ENCODE measurements around the gene LDLRAD3. TPM values are rescaled to one million over a fixed set of nuclear protein-coding genes. Genes with fewer than 3 reads are reported as not detected.

LDLRAD3 gene
- total RNA-seq, 2 experiments from 2014 or later: not detected

- Histone ChIP-seq H3K27ac (ENCODE audit: low read depth, low read length, poor library complexity, severe bottlenecking) (no peak overlapping the region), H3K9me2 (ENCODE audit: insufficient read depth, low read length) (no peaks in the 10 kb centered on the region), H3K36me3 (ENCODE audit: insufficient read depth, low read length) (no peaks in the 10 kb centered on the region), H2AFZ (ENCODE audit: low read length) (no peak overlapping the region), H3K9me3 (ENCODE audit: low read length) (no peaks in the 10 kb centered on the region), H3K4me3 (ENCODE audit: low read depth, low read length, poor library complexity, severe bottlenecking) (no peak overlapping the region), H3K79me2 (ENCODE audit: insufficient read depth, low read depth, low read length) (no peaks in the 10 kb centered on the region), H3K4me2 (ENCODE audit: low read length) (no peak overlapping the region), H4K20me1 (ENCODE audit: insufficient read depth, low read length) (no peaks in the 10 kb centered on the region), H3K4me1 (ENCODE audit: insufficient read depth, low read length, poor library complexity, severe bottlenecking) (no peaks in the 10 kb centered on the region)
- DNase-seq (ENCODE audit: low spot score): no peak
- POLR2A ChIA-PET: no interaction called here
- intact Hi-C loops (cut with micrococcal nuclease; ENCODE audit: unreplicated experiment): no loop called here
- no peak for TF ChIP-seq EZH2phosphoT487 (IDR thresholded peaks at IDR 0.05; ENCODE audit: borderline replicate concordance, low read depth, low read length)
- TF ChIP-seq, protein P1, sequence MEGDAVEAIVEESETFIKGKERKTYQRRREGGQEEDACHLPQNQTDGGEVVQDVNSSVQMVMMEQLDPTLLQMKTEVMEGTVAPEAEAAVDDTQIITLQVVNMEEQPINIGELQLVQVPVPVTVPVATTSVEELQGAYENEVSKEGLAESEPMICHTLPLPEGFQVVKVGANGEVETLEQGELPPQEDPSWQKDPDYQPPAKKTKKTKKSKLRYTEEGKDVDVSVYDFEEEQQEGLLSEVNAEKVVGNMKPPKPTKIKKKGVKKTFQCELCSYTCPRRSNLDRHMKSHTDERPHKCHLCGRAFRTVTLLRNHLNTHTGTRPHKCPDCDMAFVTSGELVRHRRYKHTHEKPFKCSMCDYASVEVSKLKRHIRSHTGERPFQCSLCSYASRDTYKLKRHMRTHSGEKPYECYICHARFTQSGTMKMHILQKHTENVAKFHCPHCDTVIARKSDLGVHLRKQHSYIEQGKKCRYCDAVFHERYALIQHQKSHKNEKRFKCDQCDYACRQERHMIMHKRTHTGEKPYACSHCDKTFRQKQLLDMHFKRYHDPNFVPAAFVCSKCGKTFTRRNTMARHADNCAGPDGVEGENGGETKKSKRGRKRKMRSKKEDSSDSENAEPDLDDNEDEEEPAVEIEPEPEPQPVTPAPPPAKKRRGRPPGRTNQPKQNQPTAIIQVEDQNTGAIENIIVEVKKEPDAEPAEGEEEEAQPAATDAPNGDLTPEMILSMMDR (conservative IDR thresholded peaks at IDR 0.05; ENCODE audit: low read length): no peak
- CTCF ChIA-PET (ENCODE audit: unreplicated experiment): no interaction called here
- BruUV-seq (replicated peaks): no TSS peak
Measured at GRCh38 chr11:36210529-36210928, 266.7 kb downstream of the LDLRAD3 start.

- BruUV-seq (replicated peaks): no TSS peak
- no peak for TF ChIP-seq EZH2phosphoT487 (IDR thresholded peaks at IDR 0.05; ENCODE audit: borderline replicate concordance, low read depth, low read length)
- TF ChIP-seq, protein P1 (conservative IDR thresholded peaks at IDR 0.05; ENCODE audit: low read length): no peak
- H3K9me3 ChIP-seq (ENCODE audit: low read length): no peaks in the 10 kb centered on the region
- no peaks in the 10 kb centered on the region for H3K79me2 ChIP-seq (ENCODE audit: insufficient read depth, low read depth, low read length)
- POLR2A ChIA-PET: interaction anchor here (0.6 kb wide), 1 partner anchor 668 kb away, joined by 5 read pairs; no protein-coding TSS in a partner anchor
- no peaks in the 10 kb centered on the region for H3K9me2 ChIP-seq (ENCODE audit: insufficient read depth, low read length)
- H3K27ac ChIP-seq (ENCODE audit: low read depth, low read length, poor library complexity, severe bottlenecking): no peak overlapping the region
- no peaks in the 10 kb centered on the region for H3K4me1 ChIP-seq (ENCODE audit: insufficient read depth, low read length, poor library complexity, severe bottlenecking)
- DNase-seq (ENCODE audit: low spot score): no peak
- no peaks in the 10 kb centered on the region for H3K36me3 ChIP-seq (ENCODE audit: insufficient read depth, low read length)
- CTCF ChIA-PET (ENCODE audit: unreplicated experiment): no interaction called here
- H4K20me1 ChIP-seq (ENCODE audit: insufficient read depth, low read length): no peaks in the 10 kb centered on the region
- intact Hi-C loops (cut with micrococcal nuclease; ENCODE audit: unreplicated experiment): no loop called here
- H3K4me2 ChIP-seq (ENCODE audit: low read length): no peak overlapping the region
- no peak overlapping the region for H3K4me3 ChIP-seq (ENCODE audit: low read depth, low read length, poor library complexity, severe bottlenecking)
- no peak overlapping the region for H2AFZ ChIP-seq (ENCODE audit: low read length)
Measured at GRCh38 chr11:36211761-36212430, 268.0 kb downstream of the LDLRAD3 start.

DNA sequence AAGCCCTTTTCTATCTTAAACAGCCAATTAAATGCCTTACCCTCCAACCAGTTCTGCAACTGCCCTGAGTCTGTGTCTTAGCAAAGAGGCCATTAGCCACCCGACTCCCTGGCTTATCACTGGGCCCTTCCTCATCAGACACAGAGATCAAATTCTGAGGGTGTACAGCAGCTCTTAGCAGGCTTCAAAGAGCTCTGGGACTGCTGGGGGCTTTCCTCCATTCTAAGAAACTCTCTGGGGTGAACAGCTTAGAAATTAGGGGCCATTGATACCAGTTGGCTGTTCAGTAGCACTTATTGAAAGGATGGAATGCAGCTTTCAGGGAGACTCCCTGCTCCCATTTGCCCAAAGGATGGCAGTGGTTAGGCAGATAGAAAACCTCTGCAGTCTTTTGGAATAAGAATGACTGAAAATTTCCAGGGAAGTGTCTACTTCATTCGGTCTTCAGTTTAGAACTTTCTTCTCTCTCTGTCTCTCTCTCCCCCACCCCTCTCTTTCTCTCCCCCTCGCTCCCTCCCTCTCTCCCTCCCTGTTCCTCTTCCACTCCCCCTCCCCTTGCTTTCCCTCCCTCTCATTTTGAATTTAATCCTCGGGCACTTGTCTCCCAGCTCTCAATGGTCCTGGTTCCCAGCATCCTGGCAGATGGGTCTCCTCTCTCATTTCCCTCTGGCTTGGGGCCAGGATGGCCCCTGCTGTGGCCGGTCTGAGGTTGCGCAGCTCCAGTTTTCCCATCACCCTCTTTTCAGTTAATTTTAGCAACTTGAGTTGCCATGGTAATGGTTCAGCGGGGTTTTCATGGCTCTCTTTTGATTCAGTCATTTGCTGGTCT lies 268.9 kb downstream of the LDLRAD3 start:
- POLR2A ChIA-PET: no interaction called here
- H3K79me2 ChIP-seq (ENCODE audit: insufficient read depth, low read depth, low read length): no peaks in the 10 kb centered on the region
- BruUV-seq (replicated peaks): no TSS peak
- no peak overlapping the region for H3K4me3 ChIP-seq (ENCODE audit: low read depth, low read length, poor library complexity, severe bottlenecking)
- no peak overlapping the region for H3K27ac ChIP-seq (ENCODE audit: low read depth, low read length, poor library complexity, severe bottlenecking)
- H3K36me3 ChIP-seq (ENCODE audit: insufficient read depth, low read length): no peaks in the 10 kb centered on the region
- no peaks in the 10 kb centered on the region for H3K9me2 ChIP-seq (ENCODE audit: insufficient read depth, low read length)
- no peak overlapping the region for H3K4me2 ChIP-seq (ENCODE audit: low read length)
- H4K20me1 ChIP-seq (ENCODE audit: insufficient read depth, low read length): no peaks in the 10 kb centered on the region
- intact Hi-C loops (cut with micrococcal nuclease; ENCODE audit: unreplicated experiment): no loop called here
- no peaks in the 10 kb centered on the region for H3K4me1 ChIP-seq (ENCODE audit: insufficient read depth, low read length, poor library complexity, severe bottlenecking)
- TF ChIP-seq, protein P1 (conservative IDR thresholded peaks at IDR 0.05; ENCODE audit: low read length): no peak
- no peak for TF ChIP-seq EZH2phosphoT487 (IDR thresholded peaks at IDR 0.05; ENCODE audit: borderline replicate concordance, low read depth, low read length)
- H3K9me3 ChIP-seq (ENCODE audit: low read length): no peaks in the 10 kb centered on the region
- CTCF ChIA-PET (ENCODE audit: unreplicated experiment): no interaction called here
- no peak for DNase-seq (ENCODE audit: low spot score)
- H2AFZ ChIP-seq (ENCODE audit: low read length): no peak overlapping the region
